Prostate gland (tissue), 2 donors: Measurements from ENCODE around the gene NRXN3. TPM values are rescaled to one million over a fixed set of nuclear protein-coding genes. Genes with fewer than 3 reads are reported as not detected.

Experiments used
- DNase-seq: peaks from one replicate; pipeline ENCODE4 v3.0.0-alpha.2; 2019; ENCODE audit warnings: low spot score
- H3K27ac ChIP-seq, 2 donors: fragments of 200-600 bp; sonication (generic); 2 replicates each; pipeline ENCODE4 v1.5.1; 2017 to 2019
- H3K27me3 ChIP-seq: fragments of 200-600 bp; sonication (generic); replicated peaks from 2 replicates; pipeline ENCODE4 v1.5.1; 2019; ENCODE audit not compliant: insufficient read depth
- H3K36me3 ChIP-seq, 2 donors: fragments of 200-600 bp; sonication (generic); 1 replicate in 1 of 2; 2 replicates in 1 of 2; pipeline versions ENCODE4 v1.5.1 to v1.8.1; 2017 to 2019
- H3K4me1 ChIP-seq: fragments of 200-600 bp; sonication (generic); replicated peaks from 2 replicates; pipeline ENCODE4 v1.5.1; 2019
- H3K4me3 ChIP-seq, 2 donors: fragments of 200-600 bp; sonication (generic); 2 replicates each; pipeline ENCODE4 v1.5.1; 2017 to 2019
- H3K9me3 ChIP-seq: fragments of 200-600 bp; sonication (generic); 2 replicates; pipeline ENCODE4 v1.5.1; 2017
- POLR2A ChIP-seq: fragments of 450-650 bp; IDR thresholded peaks from one replicate; pipeline ENCODE4 v1.6.1; 2016; ENCODE audit warnings: antibody characterized with exemption, mild to moderate bottlenecking
- POLR2AphosphoS5 ChIP-seq: sonication (generic); formaldehyde crosslinking; IDR thresholded peaks from one replicate; pipeline ENCODE4 v1.6.1; 2017; ENCODE audit warnings: antibody characterized with exemption
- WGBS: methylation state at CpG from one replicate; pipeline ENCODE4 v1.1.5; 2018; 5-methylcytosine and 5-hydroxymethylcytosine counted together
- intact Hi-C: fragments of 100-400 bp; cut with DNase I; formaldehyde crosslinking; loops from one replicate; pipeline ENCODE4 v1.14.2; 2022
- total RNA-seq, 2 donors: library from RNA; depleted of rRNA; stranded (reverse); fragments of >200 nt; gene quantifications; one replicate each; pipeline ENCODE4 v1.1.0, GENCODE V29; 2016
- TF ChIP-seq, protein P1 (sequence below), 4 experiments: fragments of 200-600 bp in 2 of 4; fragments of 450-650 bp in 2 of 4; sonication (generic) in 2 of 4; IDR thresholded peaks; 1 replicate in 3 of 4; 2 replicates in 1 of 4; pipeline ENCODE4 v1.5.1; 2016 to 2019; ENCODE audit warnings: antibody characterized with exemption in 4 of 4, mild to moderate bottlenecking in 2 of 4, moderate library complexity in 2 of 4

Gene NRXN3
- total RNA-seq, 2 donors from 2014 or later, result 6.6 to 8.2 TPM

DNA sequence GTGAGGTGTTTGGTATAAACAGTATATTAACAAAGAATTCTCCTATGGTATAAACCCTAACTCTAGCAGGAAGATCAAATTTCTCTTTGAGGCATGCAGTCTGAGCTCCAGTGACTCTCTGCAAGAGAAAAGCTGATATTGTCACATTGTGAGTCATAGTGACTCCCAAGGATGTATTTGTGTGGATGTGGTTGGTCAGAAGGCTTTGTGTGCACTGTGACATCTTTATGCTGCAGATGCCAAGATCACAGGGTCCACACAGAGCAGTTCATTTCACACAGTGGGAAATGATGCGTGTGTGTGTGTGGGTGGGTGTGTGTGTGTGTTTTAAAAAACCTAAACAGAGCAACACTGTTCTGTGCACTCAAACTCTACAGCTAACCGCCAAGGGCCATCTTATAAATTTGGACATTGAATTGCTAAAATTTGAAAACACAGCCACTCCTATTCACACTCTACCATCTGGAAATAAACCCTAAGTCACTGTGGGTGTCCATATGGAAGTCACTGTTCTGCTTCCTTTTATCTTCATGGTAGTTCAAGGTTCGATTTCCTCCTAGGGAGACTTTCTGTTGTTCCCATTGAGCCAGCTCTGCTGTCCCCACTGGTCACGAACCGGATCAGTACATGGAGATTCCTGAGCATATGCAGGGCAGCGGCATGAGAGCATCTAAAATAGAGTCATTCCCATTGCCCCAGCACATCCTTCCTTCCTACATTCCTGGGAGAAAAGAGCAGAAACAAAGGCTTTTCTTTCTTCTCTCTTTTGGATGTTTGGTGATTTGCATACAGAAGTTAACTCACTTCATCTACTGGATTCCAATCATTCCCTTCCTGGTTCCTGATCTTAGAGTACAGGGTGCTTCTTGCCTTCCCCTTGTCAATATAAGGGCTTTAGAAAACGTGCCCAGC is 1313.6 kb downstream of the NRXN3 start:
- WGBS, result 89% methylated on average over 7 of the region's 7 CpGs
- H3K4me3 ChIP-seq, result no peak overlapping the region

DNA sequence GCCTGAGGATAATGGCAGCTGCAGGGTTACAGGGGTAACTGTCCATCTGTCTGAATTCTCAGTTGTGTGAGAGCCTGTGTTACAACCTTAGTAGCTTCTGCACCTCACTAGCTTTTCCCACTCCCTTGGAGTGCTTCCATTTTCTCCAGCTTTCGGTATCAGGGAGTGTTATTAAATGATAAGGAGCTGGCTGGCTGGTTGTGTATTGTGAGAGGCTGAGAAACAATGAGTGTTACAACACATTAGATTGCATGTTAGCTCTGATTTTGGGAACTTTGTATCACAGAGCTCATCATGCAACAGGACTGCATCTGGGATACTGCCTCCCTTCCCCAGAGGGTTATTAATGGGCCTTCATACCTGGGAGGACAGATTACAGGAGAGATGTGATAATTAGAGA is 1317.5 kb downstream of the NRXN3 start:
- Histone ChIP-seq H3K27me3 (no peaks in the 10 kb centered on the region), H3K36me3 (no peaks in the 10 kb centered on the region), H3K27ac (no peak overlapping the region), H3K4me3 (no peak overlapping the region), H3K4me1 (no peaks in the 10 kb centered on the region), H3K9me3 (no peaks in the 10 kb centered on the region)
- intact Hi-C loops, result no loop called here
- no peak for DNase-seq
- TF ChIP-seq POLR2AphosphoS5 (no peak), POLR2A (no peak)
- TF ChIP-seq, protein P1, sequence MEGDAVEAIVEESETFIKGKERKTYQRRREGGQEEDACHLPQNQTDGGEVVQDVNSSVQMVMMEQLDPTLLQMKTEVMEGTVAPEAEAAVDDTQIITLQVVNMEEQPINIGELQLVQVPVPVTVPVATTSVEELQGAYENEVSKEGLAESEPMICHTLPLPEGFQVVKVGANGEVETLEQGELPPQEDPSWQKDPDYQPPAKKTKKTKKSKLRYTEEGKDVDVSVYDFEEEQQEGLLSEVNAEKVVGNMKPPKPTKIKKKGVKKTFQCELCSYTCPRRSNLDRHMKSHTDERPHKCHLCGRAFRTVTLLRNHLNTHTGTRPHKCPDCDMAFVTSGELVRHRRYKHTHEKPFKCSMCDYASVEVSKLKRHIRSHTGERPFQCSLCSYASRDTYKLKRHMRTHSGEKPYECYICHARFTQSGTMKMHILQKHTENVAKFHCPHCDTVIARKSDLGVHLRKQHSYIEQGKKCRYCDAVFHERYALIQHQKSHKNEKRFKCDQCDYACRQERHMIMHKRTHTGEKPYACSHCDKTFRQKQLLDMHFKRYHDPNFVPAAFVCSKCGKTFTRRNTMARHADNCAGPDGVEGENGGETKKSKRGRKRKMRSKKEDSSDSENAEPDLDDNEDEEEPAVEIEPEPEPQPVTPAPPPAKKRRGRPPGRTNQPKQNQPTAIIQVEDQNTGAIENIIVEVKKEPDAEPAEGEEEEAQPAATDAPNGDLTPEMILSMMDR (IDR thresholded peaks at IDR 0.05), result no peak
- 79% methylated on average over 1 of the region's 1 CpG for WGBS

More for the DNA sequence above, 1313.6 kb downstream of the NRXN3 start:
- DNase-seq, result no peak
- TF ChIP-seq POLR2AphosphoS5 (no peak), POLR2A (no peak)
- TF ChIP-seq, protein P1 (IDR thresholded peaks at IDR 0.05), result no peak
- no peaks in the 10 kb centered on the region for H3K36me3 ChIP-seq
- no peaks in the 10 kb centered on the region for H3K27me3 ChIP-seq
- H3K4me1 ChIP-seq, result no peaks in the 10 kb centered on the region
- intact Hi-C loops, result no loop called here
- no peaks in the 10 kb centered on the region for H3K9me3 ChIP-seq
- no peak overlapping the region for H3K27ac ChIP-seq

- H3K4me1 ChIP-seq, result no peaks in the 10 kb centered on the region
- intact Hi-C loops, result no loop called here
- TF ChIP-seq POLR2AphosphoS5 (no peak), POLR2A (no peak)
- TF ChIP-seq, protein P1 (IDR thresholded peaks at IDR 0.05), result no peak
- H3K27ac ChIP-seq, result no peak overlapping the region
- H3K9me3 ChIP-seq, result no peaks in the 10 kb centered on the region
- H3K36me3 ChIP-seq, result no peaks in the 10 kb centered on the region
- no peaks in the 10 kb centered on the region for H3K27me3 ChIP-seq
- 88% methylated on average over 1 of the region's 1 CpG for WGBS
- no peak for DNase-seq
- H3K4me3 ChIP-seq, result no peak overlapping the region
Measured at GRCh38 chr14:79491161-79491560, 1321.0 kb downstream of the NRXN3 start.

DNA sequence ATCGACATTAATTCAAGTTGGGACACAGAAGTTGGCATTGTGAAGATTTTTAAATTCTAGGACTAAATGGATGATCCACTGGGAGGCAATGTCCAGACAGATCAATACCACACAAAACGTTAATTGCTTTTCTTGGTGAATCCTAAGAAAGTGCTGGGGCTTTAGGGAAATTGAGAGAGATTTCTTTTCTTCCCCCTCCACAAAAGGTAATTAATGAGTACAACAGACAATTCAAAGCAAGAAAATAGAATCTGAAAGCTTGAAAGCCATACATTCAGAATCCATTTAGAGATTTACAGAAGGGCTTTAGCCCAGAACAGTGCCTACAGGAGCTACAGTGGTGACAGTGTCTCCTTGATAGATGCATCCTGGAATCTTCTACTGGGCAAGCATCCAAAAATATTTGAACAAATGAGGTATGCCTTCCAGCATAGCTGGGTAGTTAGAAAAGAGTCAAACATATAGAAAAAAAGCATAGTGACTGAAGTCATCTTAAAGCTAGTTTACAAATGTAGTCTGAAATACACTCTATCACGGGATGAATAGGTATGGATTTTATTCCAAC is 1323.0 kb downstream of the NRXN3 start:
- no peak for TF ChIP-seq POLR2AphosphoS5
- TF ChIP-seq, protein P1 (IDR thresholded peaks at IDR 0.05), result no peak
- no peak for TF ChIP-seq POLR2A
- Histone ChIP-seq H3K36me3 (no peaks in the 10 kb centered on the region), H3K27ac (no peak overlapping the region), H3K4me1 (no peaks in the 10 kb centered on the region), H3K4me3 (no peak overlapping the region), H3K27me3 (no peaks in the 10 kb centered on the region), H3K9me3 (no peaks in the 10 kb centered on the region)
- intact Hi-C loops, result no loop called here
- 85% methylated on average over 3 of the region's 3 CpGs for WGBS
- no peak for DNase-seq
